GM21447 (cell line): ENCODE measurements around the gene MATR3.
"Not testable (repeated sequence)": the region's sequence is repeated elsewhere in the genome, so short reads cannot be mapped to it uniquely, and the experiment has no call there.

Experiments used
- ATAC-seq: cut with Tn5 transposase; IDR thresholded peaks from one replicate; pipeline ENCODE4 v1.9.1; 2021; ENCODE audit not compliant: unreplicated experiment

MATR3 gene

GRCh38 chr5:139345442-139345841, 51.9 kb downstream of the MATR3 start:
- ATAC-seq: not testable (repeated sequence)

DNA sequence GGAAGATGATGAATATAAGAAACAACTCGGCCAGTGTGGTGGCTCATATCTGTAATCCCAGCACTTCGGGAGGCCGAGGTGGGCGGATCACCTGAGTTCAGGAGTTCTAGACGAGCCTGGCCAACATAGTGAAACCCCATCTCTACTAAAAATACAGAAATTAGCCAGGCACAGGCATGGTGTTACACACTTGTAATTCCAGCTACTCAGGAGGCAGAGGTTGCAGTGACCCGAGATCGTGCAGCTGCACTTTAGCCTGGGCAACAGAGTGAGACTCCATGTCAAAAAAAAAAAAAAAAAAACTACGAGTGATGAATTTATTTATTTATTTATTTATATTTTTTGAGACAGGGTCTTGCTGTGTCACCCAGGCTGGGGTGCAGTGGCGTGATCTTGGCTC, 54.3 kb downstream of the MATR3 start:
- ATAC-seq: not testable (repeated sequence)

GRCh38 chr5:139354186-139354585, 60.6 kb downstream of the MATR3 start:
- no peak for ATAC-seq

GRCh38 chr5:139355900-139356299, 62.4 kb downstream of the MATR3 start:
- not testable (repeated sequence) for ATAC-seq

DNA sequence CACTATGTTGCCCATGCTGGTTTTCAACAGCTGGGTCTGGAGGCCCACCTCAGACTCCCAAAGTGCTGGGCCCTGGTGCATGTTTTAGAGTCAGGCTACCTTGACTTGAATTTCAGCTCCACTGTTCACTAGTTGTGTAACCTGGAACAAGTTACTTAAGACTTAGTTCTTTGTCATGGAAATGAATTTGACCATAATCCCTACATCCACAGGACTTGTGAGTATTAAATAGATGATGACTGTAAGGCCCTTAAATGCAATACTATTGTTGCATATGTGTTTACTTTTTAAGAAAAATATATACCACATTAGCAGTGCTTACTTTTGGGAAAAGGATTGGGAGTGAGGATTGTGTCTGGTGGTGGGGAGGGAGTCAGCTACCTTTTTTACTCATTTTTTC, 64.5 kb downstream of the MATR3 start:
- no peak for ATAC-seq

DNA sequence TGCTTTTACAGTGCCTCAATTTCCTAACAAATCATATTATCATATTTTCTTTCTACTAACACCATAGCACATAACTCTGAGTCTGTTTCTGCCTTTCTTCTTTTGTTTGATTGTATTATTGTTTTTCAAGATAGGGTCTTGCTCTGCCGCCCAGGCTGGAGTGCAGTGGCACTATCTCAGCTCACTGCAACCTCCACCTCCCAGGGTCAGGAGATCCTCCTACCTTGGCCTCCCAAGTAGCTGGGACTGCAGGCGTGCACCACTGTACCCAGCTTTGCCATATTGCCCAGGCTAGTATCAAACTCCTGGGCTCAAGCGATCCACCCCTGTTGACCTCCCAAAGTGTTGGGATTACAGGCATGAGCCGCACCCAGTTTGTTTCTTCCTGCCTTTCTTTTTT, 66.8 kb downstream of the MATR3 start:
- ATAC-seq: no peak

GRCh38 chr5:139361835-139362429, 68.4 kb downstream of the MATR3 start:
- ATAC-seq: no peak

- ATAC-seq: no peak
These were observed 70.4 kb downstream of the MATR3 start for GRCh38 chr5:139363937-139364336.

- ATAC-seq: no peak
These were observed 70.9 kb downstream of the MATR3 start for GRCh38 chr5:139364466-139364865.

GRCh38 chr5:139368613-139369012, 75.1 kb downstream of the MATR3 start:
- no peak for ATAC-seq

GRCh38 chr5:139369181-139369580, 75.6 kb downstream of the MATR3 start:
- no peak for ATAC-seq

DNA sequence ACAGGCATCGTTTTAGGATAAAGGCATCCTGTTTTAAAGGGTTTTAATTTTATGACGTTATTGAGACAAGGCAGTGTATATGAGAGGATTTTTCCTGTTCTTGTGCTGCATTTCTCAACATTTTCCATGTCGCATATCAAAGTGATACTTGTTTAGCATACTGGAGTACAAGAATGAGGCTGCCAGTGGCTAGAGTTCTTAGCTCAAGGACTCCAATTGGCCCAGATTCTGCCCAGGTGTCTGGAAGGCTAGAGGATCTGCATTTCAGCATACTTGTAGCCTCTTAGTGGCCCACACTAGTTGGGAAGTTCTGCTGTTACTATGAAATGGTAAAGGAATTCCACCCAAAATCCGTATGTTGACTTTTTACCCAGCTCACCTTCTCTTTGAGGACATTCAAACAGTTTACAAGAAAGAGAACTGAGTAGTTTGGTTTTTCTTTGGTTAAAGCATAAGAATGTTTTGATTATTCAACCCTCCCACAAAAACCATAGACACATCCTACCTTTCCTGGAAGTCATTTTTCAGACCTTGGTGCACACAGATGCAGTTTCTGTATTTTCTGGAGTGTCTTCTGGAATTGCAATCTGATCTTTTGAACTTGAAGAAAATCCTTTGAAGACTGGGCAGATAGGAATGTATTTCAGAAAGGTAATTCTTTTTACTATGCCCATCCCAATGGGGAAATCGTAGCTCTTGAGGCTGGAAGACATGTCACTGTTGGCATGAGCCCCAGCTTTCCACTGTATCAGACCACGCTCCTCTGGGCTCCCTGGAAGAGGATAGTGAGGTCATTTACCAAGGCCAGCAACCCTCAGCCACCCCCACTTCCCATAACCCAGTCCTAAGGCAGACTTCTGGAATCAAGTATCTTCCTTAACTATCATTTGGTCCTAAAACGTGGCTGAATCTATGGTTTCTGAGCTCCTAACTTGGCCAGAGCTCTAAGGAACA, 78.2 kb downstream of the MATR3 start:
- no peak for ATAC-seq

GRCh38 chr5:139374909-139375308, 81.4 kb downstream of the MATR3 start:
- no peak for ATAC-seq

- no peak for ATAC-seq
These were observed 82.8 kb downstream of the MATR3 start for GRCh38 chr5:139376364-139376763.

DNA sequence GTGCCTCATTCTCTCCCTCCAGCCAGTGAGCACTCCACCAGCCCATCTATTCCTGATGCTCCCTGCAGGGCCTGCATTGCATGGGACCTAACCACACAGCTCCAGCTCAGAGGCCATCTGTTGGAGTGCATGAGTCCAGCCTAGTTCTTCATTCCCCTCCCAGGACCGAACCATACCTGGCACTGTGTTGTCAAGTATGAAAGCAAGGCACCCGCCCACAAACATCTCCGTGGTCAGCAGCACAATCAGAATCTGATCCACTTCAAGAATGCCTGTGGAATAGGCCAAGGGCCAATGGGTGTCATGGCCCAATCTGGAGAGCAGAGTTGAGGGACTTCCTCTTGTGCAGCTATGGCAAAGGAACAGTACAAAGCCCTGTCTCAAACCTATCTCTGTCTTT, 83.7 kb downstream of the MATR3 start:
- no peak for ATAC-seq

- ATAC-seq: no peak
These were observed 84.7 kb downstream of the MATR3 start for GRCh38 chr5:139378101-139378825.

DNA sequence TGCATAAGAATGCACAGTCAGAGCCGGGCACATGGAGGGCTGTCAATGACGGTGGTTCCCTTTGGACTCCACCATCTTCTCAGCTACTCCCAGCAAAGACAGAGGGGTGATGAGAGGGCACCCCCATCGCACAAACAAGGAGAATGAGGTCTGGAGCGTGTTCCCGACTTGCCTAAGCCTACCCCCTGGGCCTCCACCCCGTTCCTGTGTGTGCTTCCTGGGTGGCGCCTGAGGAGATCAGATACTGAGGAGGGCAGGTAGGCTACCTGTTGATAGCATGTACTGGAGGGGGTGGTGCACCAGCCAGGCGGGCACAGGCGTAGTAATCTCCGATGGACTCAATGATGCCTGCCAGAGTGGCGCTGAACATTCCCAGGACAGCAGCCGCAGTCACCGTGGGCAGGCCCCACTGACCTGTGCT, 85.4 kb downstream of the MATR3 start:
- no peak for ATAC-seq

DNA sequence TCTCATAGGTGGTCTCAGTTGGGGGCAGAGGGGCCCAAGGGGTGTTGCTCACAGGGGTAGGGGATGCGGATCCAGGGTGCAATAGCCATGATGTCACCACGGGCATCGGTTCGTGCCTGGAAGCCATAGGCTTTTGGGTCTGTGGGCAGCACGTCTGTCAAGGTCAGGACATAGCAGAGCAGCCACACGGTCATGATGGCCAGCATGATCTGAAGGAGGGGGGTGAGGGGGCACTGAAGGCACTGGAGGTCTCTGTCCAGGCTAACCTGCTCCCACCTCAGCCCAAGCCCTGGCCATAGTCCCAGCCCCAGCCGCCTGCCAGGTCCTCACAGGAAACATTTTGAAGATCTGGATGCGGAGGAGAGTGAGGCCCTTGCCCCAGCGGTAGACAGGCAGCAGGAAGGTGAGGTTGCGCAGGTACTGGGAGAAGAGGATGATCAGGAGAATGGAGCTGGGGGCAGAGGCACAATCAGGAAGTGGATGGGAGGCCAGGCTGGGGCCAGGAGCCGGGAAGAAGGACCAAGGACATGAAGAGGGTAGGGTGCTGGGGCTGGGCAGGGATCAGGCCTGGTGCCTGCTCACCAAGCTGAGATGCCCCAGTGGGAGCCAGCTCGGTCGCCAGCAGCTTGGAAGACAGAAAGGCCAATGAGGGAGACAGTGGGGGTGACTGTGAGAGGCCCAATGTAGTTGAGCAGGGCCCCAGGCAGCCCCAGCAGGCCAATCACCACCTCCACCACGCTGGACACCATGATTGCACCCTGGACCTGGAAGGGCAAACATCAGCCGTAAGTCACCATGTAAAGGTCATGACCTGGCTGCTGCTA, 86.3 kb downstream of the MATR3 start:
- ATAC-seq: no peak
